ENCODE results near the gene PFDN4.

DNA sequence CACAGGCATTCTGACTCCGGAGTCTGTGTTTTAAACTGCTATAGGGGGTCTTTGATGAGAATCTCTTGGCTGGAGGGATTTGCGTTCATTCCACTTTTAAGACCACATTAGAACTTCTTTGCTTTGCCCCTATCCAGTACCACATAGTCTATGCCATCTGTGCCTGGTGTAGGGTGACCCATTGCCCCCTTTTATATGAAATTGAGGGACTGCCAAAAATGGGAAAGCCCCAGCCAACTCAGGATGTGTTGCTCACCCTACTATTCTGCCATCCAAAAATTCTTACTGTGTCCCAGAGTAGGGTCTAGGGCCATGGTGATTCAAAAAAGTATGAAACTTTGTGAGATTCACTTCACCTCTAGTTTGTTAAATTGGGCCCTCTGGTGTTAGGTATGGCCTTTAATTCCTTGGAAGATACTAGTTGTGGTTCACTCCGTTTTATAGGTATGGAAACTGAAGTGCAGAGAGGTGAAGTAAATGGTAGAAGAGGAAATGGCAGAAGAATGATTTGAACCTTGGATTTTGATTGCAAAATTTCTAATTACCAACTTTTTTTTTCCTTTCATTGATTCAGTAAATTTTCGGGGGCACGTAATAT, 1.4 kb downstream of the PFDN4 start:
- TF ChIP-seq CTCF (IDR thresholded peaks at IDR 0.05; ENCODE audit: insufficient read depth, low read length, poor library complexity, severe bottlenecking): no peak
- TF ChIP-seq EZH2phosphoT487 (conservative IDR thresholded peaks at IDR 0.05; ENCODE audit: low read length): no peak
